Memory B cell (primary cell): ENCODE measurements around the gene ABCC8.

Experiments used
- ATAC-seq: fragments of 150-1000 bp; cut with Tn5 transposase; 2 replicates; pipeline ENCODE4 v1.10.0; 2021; ENCODE audit warnings: low read depth, mild to moderate bottlenecking, moderate library complexity
- DNase-seq, 2 donors: peaks; one replicate each; pipeline ENCODE4 v3.0.0; 2022; ENCODE audit warnings: low spot score in 2 of 2
- H3K27ac Mint-ChIP-seq: one replicate; pipeline ENCODE4 v1.8.0; 2022; ENCODE audit warnings: mild to moderate bottlenecking, moderate library complexity, mixed read lengths
- H3K27me3 Mint-ChIP-seq: one replicate; pipeline ENCODE4 v1.8.0; 2022; ENCODE audit warnings: mixed read lengths
- H3K36me3 Mint-ChIP-seq: one replicate; pipeline ENCODE4 v1.8.0; 2022; ENCODE audit warnings: mild to moderate bottlenecking, mixed read lengths
- H3K4me1 Mint-ChIP-seq: one replicate; pipeline ENCODE4 v1.8.0; 2022; ENCODE audit warnings: mixed read lengths
- H3K4me3 Mint-ChIP-seq: one replicate; pipeline ENCODE4 v1.8.0; 2022; ENCODE audit warnings: mild to moderate bottlenecking, moderate library complexity, mixed read lengths
- H3K9me3 Mint-ChIP-seq: one replicate; pipeline ENCODE4 v1.8.0; 2022; ENCODE audit warnings: mixed read lengths

Gene ABCC8

GRCh38 chr11:17383461-17383860, 93.2 kb downstream of the ABCC8 start:
- Mint-ChIP-seq H3K4me1 (peaks cover 2% of the 10 kb centered on the region), H3K27ac (no peak overlapping the region)

DNA sequence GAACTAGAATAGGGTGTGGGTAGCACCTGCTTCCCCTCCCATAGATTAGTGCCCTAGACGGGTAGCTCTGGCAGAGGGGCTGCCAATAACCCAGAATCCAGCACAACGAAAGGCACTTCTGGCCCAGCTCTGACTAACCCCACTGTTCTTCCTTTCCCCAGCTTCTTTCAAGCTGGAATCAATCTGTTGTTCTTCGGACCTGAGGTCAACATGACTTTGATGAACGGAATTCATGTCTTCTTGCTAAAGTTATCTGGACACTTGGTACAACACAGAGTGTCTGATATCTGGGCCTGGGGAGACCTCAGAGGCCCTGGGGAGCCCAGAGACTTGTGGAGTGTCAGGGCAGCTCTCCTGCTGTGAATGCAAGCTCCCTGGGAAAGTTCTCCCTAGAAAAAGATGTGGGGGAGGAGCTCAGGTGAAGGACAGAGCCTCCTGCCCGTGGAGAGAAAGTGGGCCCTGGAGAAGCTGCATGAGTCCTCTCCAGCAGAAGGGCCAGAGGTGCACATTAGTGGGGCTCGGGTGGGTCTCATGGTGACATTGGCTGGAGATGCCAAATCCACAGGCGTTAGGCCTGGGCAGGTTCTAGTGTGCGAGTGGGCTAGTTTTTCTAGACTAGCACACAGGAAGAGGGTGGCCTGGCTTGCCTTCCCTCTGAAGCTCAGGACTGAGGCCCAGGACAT, 94.5 kb downstream of the ABCC8 start:
- no peak overlapping the region for H3K4me3 Mint-ChIP-seq
- peaks cover under 1% of the 10 kb centered on the region for H3K27me3 Mint-ChIP-seq
- ATAC-seq: no peak

More at GRCh38 chr11:17383461-17383860, 93.2 kb downstream of the ABCC8 start:
- DNase-seq (no peak), ATAC-seq (no peak)
- no peak overlapping the region for H3K4me3 Mint-ChIP-seq
- peaks cover 5% of the 10 kb centered on the region for H3K27me3 Mint-ChIP-seq
- H3K9me3 Mint-ChIP-seq: peaks cover 1% of the 10 kb centered on the region
- H3K36me3 Mint-ChIP-seq: peaks cover under 1% of the 10 kb centered on the region

GRCh38 chr11:17381156-17381555, 95.5 kb downstream of the ABCC8 start:
- H3K4me3 Mint-ChIP-seq: no peak overlapping the region
- ATAC-seq: no peak
- peaks cover 2% of the 10 kb centered on the region for H3K36me3 Mint-ChIP-seq
- peaks cover 3% of the 10 kb centered on the region for H3K9me3 Mint-ChIP-seq
- H3K4me1 Mint-ChIP-seq: no peaks in the 10 kb centered on the region
- no peaks in the 10 kb centered on the region for H3K27me3 Mint-ChIP-seq
- no peak for DNase-seq
- no peak overlapping the region for H3K27ac Mint-ChIP-seq

More for the DNA sequence above, 94.5 kb downstream of the ABCC8 start:
- Mint-ChIP-seq H3K9me3 (peaks cover 3% of the 10 kb centered on the region), H3K36me3 (peaks cover 2% of the 10 kb centered on the region), H3K27ac (no peak overlapping the region), H3K4me1 (no peaks in the 10 kb centered on the region)
- DNase-seq: no peak

DNA sequence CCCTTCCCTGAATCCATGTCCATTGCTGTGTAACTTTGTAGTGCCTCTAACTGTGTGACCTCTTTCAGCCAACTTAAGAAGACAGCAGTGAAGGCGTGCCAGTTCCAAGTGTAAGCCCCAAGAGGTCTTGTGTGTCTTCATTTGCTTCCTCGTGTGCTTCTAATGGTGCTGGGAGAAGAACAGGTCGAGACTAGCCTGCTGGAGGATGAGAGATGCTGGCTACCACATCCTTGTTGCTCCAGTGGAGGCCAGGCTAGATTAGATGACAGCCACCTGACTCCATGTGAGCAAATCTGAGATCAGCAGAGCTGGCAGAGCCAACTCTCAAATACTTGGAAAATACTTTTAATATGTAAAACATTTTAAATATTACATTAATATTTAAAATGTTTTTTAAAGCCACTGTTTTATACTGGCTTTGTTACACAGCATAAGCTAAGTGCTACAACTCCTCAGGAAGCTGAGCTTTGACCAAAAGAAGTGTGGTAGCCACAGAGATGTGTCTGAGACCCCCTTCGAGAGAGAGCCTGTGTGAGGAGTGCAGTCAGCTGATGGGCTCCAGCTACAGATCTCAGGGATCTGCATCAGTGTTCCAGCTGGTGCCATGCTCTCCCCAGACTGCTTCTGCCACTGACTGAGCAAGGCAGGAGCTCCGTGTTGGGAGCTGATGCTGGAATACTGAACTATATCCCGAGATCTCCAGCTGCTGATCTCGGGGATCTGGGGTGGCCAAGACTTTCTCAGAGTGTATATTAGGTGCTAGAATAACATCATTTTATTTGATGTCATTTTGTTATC, 97.1 kb downstream of the ABCC8 start:
- no peak overlapping the region for H3K27ac Mint-ChIP-seq
- no peak overlapping the region for H3K4me3 Mint-ChIP-seq
- DNase-seq (no peak), ATAC-seq (no peak)
- H3K9me3 Mint-ChIP-seq: peaks cover 3% of the 10 kb centered on the region
- peaks cover 2% of the 10 kb centered on the region for H3K36me3 Mint-ChIP-seq
- no peaks in the 10 kb centered on the region for H3K27me3 Mint-ChIP-seq
- no peaks in the 10 kb centered on the region for H3K4me1 Mint-ChIP-seq

DNA sequence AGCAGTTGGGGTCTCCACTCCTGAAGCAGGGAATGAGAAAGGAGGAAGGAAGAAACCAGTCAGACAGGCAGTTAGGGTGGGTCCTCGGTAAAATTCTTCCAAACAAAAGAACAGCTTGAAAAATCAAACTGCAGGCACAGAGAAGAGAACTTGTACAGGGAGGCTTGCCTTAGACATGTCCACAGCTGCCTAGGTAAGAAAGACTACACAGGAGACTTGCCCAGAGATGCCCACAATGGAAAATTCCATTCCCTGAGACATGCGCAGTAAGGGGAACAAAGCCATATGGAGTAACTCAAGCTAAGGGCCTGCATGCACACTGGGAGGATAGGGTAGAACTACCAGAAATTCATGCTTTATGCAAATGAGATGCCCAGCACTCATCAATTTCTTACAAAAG, 98.0 kb downstream of the ABCC8 start:
- Mint-ChIP-seq H3K27me3 (no peaks in the 10 kb centered on the region), H3K27ac (no peak overlapping the region)
- no peak for ATAC-seq

DNA sequence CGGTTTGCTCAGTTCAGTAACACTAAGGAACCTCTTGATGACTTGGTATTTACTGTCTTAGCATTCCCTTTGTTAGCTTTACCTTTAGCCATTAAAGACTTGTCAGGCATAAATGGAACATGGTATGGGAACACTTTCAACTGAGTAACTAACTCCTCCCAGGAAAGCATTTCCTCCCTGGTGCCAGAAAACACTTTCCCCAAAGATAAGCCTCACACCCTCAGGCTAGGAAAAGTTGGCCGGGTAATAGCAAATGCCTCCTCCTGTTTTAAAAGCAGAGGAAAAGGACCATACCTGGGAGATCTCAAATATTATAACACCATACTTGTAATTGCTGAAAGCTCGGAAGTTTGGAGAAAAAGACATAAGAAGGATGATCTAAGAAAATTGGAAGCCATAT, 100.2 kb downstream of the ABCC8 start:
- Mint-ChIP-seq H3K27me3 (no peaks in the 10 kb centered on the region), H3K36me3 (peaks cover 7% of the 10 kb centered on the region), H3K9me3 (peaks cover 16% of the 10 kb centered on the region), H3K4me1 (no peaks in the 10 kb centered on the region), H3K4me3 (no peak overlapping the region), H3K27ac (no peak overlapping the region)
- DNase-seq: no peak
- no peak for ATAC-seq

More for the DNA sequence above, 98.0 kb downstream of the ABCC8 start:
- Mint-ChIP-seq H3K9me3 (peaks cover 3% of the 10 kb centered on the region), H3K36me3 (peaks cover 2% of the 10 kb centered on the region), H3K4me1 (no peaks in the 10 kb centered on the region), H3K4me3 (no peak overlapping the region)
- DNase-seq: no peak

DNA sequence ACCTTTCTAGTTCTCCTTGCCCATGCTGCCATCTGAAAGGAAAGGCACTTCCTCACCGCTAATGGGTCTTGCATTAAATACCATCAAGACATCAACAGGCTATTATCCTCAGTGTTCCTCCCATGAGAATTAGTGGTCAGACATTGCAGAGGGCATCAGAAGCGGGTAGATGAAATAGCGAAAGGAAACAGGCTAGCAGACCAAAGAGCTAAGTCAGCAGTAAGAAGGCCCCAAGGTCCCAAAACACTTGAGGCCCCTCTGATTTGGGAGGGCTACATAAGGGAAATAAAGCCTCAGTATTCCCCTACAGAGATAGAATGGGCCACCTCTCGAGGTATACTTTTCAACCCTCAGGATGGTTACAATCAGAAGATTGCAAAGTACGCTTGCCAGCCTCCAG, 101.1 kb downstream of the ABCC8 start:
- no peak for ATAC-seq
- H3K27ac Mint-ChIP-seq: no peak overlapping the region
- peaks cover 1% of the 10 kb centered on the region for H3K27me3 Mint-ChIP-seq
- peaks cover 13% of the 10 kb centered on the region for H3K36me3 Mint-ChIP-seq
- H3K4me3 Mint-ChIP-seq: no peak overlapping the region
- H3K4me1 Mint-ChIP-seq: no peaks in the 10 kb centered on the region
- DNase-seq: no peak
- peaks cover 24% of the 10 kb centered on the region for H3K9me3 Mint-ChIP-seq

- H3K36me3 Mint-ChIP-seq: peaks cover 20% of the 10 kb centered on the region
- H3K9me3 Mint-ChIP-seq: peaks cover 32% of the 10 kb centered on the region
- H3K4me3 Mint-ChIP-seq: no peak overlapping the region
- H3K27me3 Mint-ChIP-seq: peaks cover 5% of the 10 kb centered on the region
- DNase-seq: no peak
- ATAC-seq: no peak
- no peak overlapping the region for H3K27ac Mint-ChIP-seq
- no peaks in the 10 kb centered on the region for H3K4me1 Mint-ChIP-seq
Measured at GRCh38 chr11:17371614-17372013, 105.0 kb downstream of the ABCC8 start.

DNA sequence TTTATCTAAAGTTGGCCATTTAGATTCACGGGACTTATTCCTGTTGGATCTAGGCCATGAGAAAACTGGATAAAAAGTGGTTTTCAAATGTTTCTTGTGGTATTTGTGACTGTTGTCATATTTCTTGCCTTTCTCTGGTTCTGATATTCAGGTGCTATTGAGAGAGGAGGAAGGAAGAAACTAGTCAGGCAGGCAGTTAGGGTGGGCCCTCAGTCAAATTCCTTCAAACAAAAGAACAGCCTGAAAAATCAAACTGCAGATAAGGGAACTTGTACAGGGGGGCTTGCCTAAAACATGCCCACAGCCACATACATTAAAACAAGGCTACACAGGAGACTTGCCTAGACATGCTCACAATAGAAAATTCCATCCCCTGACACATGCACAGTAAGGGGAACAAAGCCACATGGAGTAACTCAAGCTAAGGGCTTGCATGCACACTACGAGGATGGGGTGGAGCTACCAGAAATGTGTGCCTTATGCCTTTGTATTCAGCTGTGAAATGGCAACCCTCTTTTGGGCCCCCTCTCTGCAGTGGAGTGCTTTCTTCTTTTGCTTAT, 106.9 kb downstream of the ABCC8 start:
- no peaks in the 10 kb centered on the region for H3K4me1 Mint-ChIP-seq
- no peak overlapping the region for H3K4me3 Mint-ChIP-seq
- ATAC-seq (no peak), DNase-seq (no peak)
- peaks cover 5% of the 10 kb centered on the region for H3K27me3 Mint-ChIP-seq
- H3K9me3 Mint-ChIP-seq: peaks cover 32% of the 10 kb centered on the region
- no peak overlapping the region for H3K27ac Mint-ChIP-seq
- H3K36me3 Mint-ChIP-seq: peaks cover 20% of the 10 kb centered on the region

DNA sequence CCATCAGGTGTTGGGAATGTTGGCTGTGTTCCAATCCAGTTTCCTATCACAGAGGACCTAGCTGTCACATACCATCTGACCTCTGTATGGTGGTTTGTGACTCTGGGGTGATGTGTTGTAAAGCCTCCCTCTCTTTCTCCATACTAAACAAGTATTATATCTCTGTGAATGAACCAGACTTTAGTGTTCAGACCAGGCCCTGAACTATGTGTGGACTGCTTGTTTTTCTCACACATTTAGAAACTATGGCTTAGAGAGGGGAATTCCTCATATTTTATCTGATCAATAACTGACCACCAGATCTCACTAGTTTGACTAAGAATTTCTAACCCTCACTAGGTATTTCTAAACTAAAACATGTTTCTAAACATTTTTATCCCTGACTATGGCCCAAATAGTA, 107.6 kb downstream of the ABCC8 start:
- ATAC-seq: no peak
- Mint-ChIP-seq H3K27me3 (peaks cover 5% of the 10 kb centered on the region), H3K4me3 (no peak overlapping the region), H3K9me3 (peaks cover 32% of the 10 kb centered on the region), H3K4me1 (no peaks in the 10 kb centered on the region), H3K36me3 (peaks cover 20% of the 10 kb centered on the region), H3K27ac (no peak overlapping the region)
- DNase-seq: no peak

- Mint-ChIP-seq H3K36me3 (peaks cover 20% of the 10 kb centered on the region), H3K27me3 (peaks cover 5% of the 10 kb centered on the region), H3K4me3 (no peak overlapping the region), H3K27ac (no peak overlapping the region), H3K9me3 (peaks cover 32% of the 10 kb centered on the region), H3K4me1 (no peaks in the 10 kb centered on the region)
- ATAC-seq (no peak), DNase-seq (no peak)
Measured at GRCh38 chr11:17368551-17368950, 108.1 kb downstream of the ABCC8 start.

DNA sequence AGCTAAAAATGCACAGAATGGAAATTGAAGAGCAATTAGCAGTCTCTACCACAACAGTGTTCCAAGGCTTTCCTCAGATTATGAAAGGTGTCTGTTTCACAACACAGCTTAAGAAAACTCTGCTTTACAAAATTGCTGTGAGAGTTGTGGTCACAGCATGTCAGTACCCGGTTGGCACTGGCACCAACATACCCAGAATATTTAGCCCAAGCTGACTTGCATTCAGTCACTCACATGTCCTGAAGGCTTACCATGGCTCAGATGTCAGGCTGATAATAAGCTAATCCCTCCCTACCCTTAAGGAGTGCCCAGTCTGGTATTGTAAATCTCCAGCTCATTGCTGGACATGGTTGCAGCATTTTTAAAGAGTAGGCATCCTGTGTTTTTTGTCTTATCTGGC, 110.2 kb downstream of the ABCC8 start:
- ATAC-seq: no peak
- H3K4me1 Mint-ChIP-seq: no peaks in the 10 kb centered on the region
- no peak overlapping the region for H3K27ac Mint-ChIP-seq
- H3K4me3 Mint-ChIP-seq: no peak overlapping the region
- DNase-seq: no peak
- peaks cover 5% of the 10 kb centered on the region for H3K27me3 Mint-ChIP-seq
- peaks cover 21% of the 10 kb centered on the region for H3K9me3 Mint-ChIP-seq
- H3K36me3 Mint-ChIP-seq: peaks cover 19% of the 10 kb centered on the region

DNA sequence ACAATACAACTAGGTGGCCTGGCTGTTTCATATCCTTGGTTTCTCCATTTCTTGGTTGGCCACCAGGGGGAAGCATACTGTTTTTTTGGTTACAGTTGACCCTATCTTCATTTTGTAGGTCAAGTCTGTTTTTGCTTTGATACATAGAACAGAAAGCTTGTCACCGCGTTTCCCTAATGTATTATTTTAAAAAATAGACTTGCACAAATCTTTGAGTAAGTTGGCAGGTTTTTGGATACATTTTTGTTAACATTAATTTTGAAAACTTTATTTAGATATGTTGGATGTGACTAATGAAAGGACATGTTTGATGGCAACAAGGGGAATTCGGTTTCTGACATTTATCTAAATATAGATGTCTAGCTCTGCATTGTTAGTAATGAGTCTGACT, 122.0 kb downstream of the ABCC8 start:
- H3K9me3 Mint-ChIP-seq: no peaks in the 10 kb centered on the region
- peak; percentile 48 for ATAC-seq

DNA sequence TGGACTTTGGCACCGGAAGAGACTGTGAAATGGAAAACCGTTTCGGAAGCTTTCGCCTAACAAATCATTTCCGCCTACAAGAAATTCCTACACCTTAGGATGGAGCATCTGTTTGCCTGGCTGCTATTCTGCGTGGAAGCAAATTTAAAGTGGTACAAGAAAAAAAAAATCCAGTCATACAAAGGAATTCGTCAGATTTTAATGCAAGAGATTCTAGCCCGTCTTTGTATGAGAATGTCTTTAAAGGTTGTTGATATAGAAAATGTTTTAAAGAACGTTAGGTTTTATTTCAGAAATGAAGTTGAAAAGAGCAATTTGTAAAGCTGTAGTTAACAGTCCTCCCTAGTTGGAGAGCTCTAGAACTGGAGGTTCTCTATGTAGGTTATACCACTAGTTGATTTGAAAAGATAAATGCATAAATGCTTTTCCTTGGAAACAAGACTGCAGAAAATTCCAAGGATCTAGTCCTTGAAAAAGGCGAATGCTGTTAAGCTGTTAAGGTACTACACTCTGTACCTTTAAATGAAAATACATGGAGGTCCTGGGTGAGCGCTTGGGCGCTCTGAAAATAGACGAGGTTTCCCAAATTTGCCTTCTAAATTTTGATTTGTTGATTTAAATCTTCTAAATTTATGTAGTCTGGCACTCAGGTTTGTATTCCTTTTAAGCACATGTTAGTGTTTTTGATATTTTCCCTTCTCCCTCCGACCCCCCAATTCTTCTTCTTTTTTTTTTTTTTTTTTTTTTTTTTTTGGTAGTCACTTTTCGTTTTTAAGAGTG, 122.6 kb downstream of the ABCC8 start:
- Mint-ChIP-seq H3K4me1 (peaks cover 20% of the 10 kb centered on the region), H3K4me3 (peak overlapping the region; percentile 78), H3K9me3 (no peaks in the 10 kb centered on the region), H3K27me3 (peaks cover 11% of the 10 kb centered on the region), H3K27ac (no peak overlapping the region), H3K36me3 (no peaks in the 10 kb centered on the region)
- no peak for ATAC-seq
- no peak for DNase-seq

More for the DNA sequence above, 122.0 kb downstream of the ABCC8 start:
- Mint-ChIP-seq H3K4me1 (peaks cover 20% of the 10 kb centered on the region), H3K27me3 (peaks cover 11% of the 10 kb centered on the region), H3K36me3 (no peaks in the 10 kb centered on the region), H3K4me3 (peak overlapping the region; percentile 49), H3K27ac (no peak overlapping the region)
- DNase-seq: peak; percentile 52 to 69
